ENCODE results near the gene CSTPP1. TPM values are rescaled to one million over a fixed set of nuclear protein-coding genes. Genes with fewer than 3 reads are reported as not detected.

The CSTPP1 gene
- polyA plus RNA-seq, 1 donor from 2014 or later, result 46.4 TPM

DNA sequence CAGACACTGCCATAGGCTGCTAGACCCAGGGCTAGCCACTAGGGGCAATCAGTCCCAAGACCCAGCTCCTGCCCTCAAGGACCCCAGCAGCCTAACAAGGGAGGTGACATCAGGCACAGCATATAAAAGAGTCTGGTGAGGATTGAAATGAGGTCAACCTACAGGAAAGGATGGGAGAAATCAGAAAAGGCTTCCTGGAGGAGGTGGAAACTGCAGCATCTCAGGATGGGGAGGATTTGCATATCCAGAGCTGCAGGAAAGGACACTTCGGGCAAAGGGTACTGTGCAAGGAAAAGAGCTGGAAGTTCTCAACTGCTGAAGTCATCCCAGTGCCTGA, 243.1 kb downstream of the CSTPP1 start:
- H3K9ac ChIP-seq (ENCODE audit: low read length), result no peak overlapping the region
- H3K4me2 ChIP-seq (ENCODE audit: low read length), result no peak overlapping the region
- no peak overlapping the region for H3K27ac ChIP-seq (ENCODE audit: low read length)

DNA sequence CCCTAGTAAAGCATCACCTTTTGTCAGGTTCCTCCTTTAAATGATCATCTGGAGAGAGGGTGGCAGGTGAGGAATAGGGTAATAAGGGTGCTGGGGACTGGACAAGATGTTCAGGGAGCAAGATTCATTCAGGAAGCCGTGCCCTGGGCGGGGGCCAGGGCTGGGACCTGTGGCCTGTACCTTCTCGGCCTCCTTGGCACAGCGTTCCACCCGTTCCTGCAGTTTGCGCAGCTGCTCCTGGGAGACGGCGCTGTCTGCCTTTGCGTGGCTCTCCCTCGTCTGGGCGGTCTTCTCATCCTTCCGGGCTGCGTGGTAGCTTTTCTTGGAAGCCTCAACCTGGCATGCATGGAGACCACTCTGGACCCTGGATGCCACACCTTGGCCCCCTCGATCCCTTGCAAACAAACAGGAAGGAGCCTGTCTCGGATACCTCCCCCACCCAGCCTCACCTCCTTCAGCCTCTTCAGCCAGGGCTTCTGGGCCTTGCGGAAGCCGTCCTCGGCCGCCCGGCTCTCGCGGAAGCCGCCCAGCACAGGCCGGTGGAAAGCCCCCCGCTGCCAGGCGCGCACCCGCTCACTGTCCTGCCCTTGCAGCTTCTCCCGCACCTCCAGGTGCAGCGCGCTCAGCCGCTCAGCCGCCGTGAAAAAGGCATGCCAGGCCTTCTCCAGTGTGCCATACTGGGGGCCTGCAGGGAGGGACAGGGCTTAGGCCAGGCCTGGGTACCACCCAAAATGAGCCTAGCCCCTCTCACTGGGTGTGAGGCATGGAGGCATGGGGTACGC, 243.6 kb downstream of the CSTPP1 start:
- Histone ChIP-seq H3K9me2 (ENCODE audit: insufficient read depth, low read length) (no peaks in the 10 kb centered on the region), H3K27me3 (ENCODE audit: insufficient read depth, low read depth, low read length) (peaks cover 11% of the 10 kb centered on the region), H3K79me2 (replicated peaks; ENCODE audit: insufficient read depth, low read length) (peaks cover 14% of the 10 kb centered on the region), H4K20me1 (ENCODE audit: insufficient read depth) (no peaks in the 10 kb centered on the region), H3K9me3 (ENCODE audit: low read length) (no peaks in the 10 kb centered on the region), H3K4me3 (ENCODE audit: low read length) (no peak overlapping the region), H3K27ac (ENCODE audit: low read length) (no peak overlapping the region), H3K36me3 (ENCODE audit: insufficient read depth, low read length) (no peaks in the 10 kb centered on the region), H3F3A (ENCODE audit: insufficient read depth, low read length, poor library complexity, severe bottlenecking) (no peaks in the 10 kb centered on the region), H3K9ac (ENCODE audit: low read length) (no peak overlapping the region), H2AFZ (ENCODE audit: low read depth, low read length) (no peak overlapping the region), H3K4me2 (ENCODE audit: low read length) (no peak overlapping the region)
- no peak for TF ChIP-seq MXI1 (conservative IDR thresholded peaks at IDR 0.05; ENCODE audit: poor library complexity, severe bottlenecking)
- TF ChIP-seq, protein P1, sequence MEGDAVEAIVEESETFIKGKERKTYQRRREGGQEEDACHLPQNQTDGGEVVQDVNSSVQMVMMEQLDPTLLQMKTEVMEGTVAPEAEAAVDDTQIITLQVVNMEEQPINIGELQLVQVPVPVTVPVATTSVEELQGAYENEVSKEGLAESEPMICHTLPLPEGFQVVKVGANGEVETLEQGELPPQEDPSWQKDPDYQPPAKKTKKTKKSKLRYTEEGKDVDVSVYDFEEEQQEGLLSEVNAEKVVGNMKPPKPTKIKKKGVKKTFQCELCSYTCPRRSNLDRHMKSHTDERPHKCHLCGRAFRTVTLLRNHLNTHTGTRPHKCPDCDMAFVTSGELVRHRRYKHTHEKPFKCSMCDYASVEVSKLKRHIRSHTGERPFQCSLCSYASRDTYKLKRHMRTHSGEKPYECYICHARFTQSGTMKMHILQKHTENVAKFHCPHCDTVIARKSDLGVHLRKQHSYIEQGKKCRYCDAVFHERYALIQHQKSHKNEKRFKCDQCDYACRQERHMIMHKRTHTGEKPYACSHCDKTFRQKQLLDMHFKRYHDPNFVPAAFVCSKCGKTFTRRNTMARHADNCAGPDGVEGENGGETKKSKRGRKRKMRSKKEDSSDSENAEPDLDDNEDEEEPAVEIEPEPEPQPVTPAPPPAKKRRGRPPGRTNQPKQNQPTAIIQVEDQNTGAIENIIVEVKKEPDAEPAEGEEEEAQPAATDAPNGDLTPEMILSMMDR (IDR thresholded peaks at IDR 0.05; ENCODE audit: poor library complexity, severe bottlenecking), result no peak

More for the DNA sequence above, 243.1 kb downstream of the CSTPP1 start:
- Histone ChIP-seq H3F3A (ENCODE audit: insufficient read depth, low read length, poor library complexity, severe bottlenecking) (no peaks in the 10 kb centered on the region), H3K9me2 (ENCODE audit: insufficient read depth, low read length) (no peaks in the 10 kb centered on the region), H3K27me3 (ENCODE audit: insufficient read depth, low read depth, low read length) (peaks cover 5% of the 10 kb centered on the region), H4K20me1 (ENCODE audit: insufficient read depth) (no peaks in the 10 kb centered on the region), H3K9me3 (ENCODE audit: low read length) (no peaks in the 10 kb centered on the region), H3K4me3 (ENCODE audit: low read length) (no peak overlapping the region), H3K79me2 (replicated peaks; ENCODE audit: insufficient read depth, low read length) (peaks cover 20% of the 10 kb centered on the region), H3K36me3 (ENCODE audit: insufficient read depth, low read length) (no peaks in the 10 kb centered on the region), H2AFZ (ENCODE audit: low read depth, low read length) (no peak overlapping the region)
- no peak for TF ChIP-seq RAD21 (conservative IDR thresholded peaks at IDR 0.05)
- TF ChIP-seq EP300 (conservative IDR thresholded peaks at IDR 0.05; ENCODE audit: poor library complexity, severe bottlenecking), result no peak
- TF ChIP-seq TAF1 (IDR thresholded peaks at IDR 0.05; ENCODE audit: low read depth), result no peak
- no peak for TF ChIP-seq SMC3 (conservative IDR thresholded peaks at IDR 0.05; ENCODE audit: poor library complexity)
- no peak for TF ChIP-seq POLR2AphosphoS5 (IDR thresholded peaks at IDR 0.05)
- no peak for TF ChIP-seq EZH2 (IDR thresholded peaks at IDR 0.05; ENCODE audit: borderline replicate concordance, insufficient read depth, low read length, poor library complexity, severe bottlenecking)
- TF ChIP-seq, protein P1 (IDR thresholded peaks at IDR 0.05; ENCODE audit: poor library complexity, severe bottlenecking), result no peak
- no peak for TF ChIP-seq MXI1 (conservative IDR thresholded peaks at IDR 0.05; ENCODE audit: poor library complexity, severe bottlenecking)
- TF ChIP-seq, protein P2, sequence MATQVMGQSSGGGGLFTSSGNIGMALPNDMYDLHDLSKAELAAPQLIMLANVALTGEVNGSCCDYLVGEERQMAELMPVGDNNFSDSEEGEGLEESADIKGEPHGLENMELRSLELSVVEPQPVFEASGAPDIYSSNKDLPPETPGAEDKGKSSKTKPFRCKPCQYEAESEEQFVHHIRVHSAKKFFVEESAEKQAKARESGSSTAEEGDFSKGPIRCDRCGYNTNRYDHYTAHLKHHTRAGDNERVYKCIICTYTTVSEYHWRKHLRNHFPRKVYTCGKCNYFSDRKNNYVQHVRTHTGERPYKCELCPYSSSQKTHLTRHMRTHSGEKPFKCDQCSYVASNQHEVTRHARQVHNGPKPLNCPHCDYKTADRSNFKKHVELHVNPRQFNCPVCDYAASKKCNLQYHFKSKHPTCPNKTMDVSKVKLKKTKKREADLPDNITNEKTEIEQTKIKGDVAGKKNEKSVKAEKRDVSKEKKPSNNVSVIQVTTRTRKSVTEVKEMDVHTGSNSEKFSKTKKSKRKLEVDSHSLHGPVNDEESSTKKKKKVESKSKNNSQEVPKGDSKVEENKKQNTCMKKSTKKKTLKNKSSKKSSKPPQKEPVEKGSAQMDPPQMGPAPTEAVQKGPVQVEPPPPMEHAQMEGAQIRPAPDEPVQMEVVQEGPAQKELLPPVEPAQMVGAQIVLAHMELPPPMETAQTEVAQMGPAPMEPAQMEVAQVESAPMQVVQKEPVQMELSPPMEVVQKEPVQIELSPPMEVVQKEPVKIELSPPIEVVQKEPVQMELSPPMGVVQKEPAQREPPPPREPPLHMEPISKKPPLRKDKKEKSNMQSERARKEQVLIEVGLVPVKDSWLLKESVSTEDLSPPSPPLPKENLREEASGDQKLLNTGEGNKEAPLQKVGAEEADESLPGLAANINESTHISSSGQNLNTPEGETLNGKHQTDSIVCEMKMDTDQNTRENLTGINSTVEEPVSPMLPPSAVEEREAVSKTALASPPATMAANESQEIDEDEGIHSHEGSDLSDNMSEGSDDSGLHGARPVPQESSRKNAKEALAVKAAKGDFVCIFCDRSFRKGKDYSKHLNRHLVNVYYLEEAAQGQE (IDR thresholded peaks at IDR 0.05; ENCODE audit: borderline replicate concordance), result no peak
